Left lung (tissue), 10 donors: Measurements from ENCODE around the gene SV2B. TPM values are rescaled to one million over a fixed set of nuclear protein-coding genes. Genes with fewer than 3 reads are reported as not detected.

ENCODE experiments used
- ATAC-seq: fragments of 200-7000 bp; cut with Tn5 transposase; one replicate; pipeline ENCODE4 v1.9.1; 2020; ENCODE audit warnings: moderate library complexity
- DNase-seq, 4 donors: peaks; one replicate each; pipeline ENCODE4 v3.0.0-alpha.2; 2013 to 2020
- H3K27ac ChIP-seq, 2 donors: fragments of 200-600 bp; sonication (generic) in 1 of 2; one replicate each; pipeline versions ENCODE4 v1.5.0 to v1.8.0; 2020 to 2021
- H3K27me3 ChIP-seq, 2 donors: fragments of 200-600 bp; sonication (generic) in 1 of 2; one replicate each; pipeline versions ENCODE4 v1.5.0 to v1.8.0; 2020 to 2021
- H3K36me3 ChIP-seq, 2 donors: fragments of 200-600 bp; sonication (generic) in 1 of 2; one replicate each; pipeline versions ENCODE4 v1.5.0 to v1.8.0; 2020 to 2021
- H3K4me1 ChIP-seq, 2 donors: fragments of 200-600 bp; one replicate each; pipeline ENCODE4 v1.8.0; 2021
- H3K4me3 ChIP-seq, 2 donors: fragments of 200-600 bp; sonication (generic) in 1 of 2; one replicate each; pipeline versions ENCODE4 v1.5.0 to v1.8.0; 2020 to 2021; ENCODE audit warnings: mild to moderate bottlenecking in 1 of 2
- H3K9me3 ChIP-seq, 2 donors: fragments of 200-600 bp; sonication (generic) in 1 of 2; one replicate each; pipeline versions ENCODE4 v1.5.0 to v1.8.0; 2020 to 2021
- CTCF ChIP-seq, 2 donors: fragments of 200-600 bp; sonication (generic) in 1 of 2; IDR thresholded peaks; one replicate each; pipeline versions ENCODE4 v1.5.0 to v1.8.0; 2021; ENCODE audit warnings: antibody characterized with exemption in 2 of 2
- intact Hi-C, 2 donors: fragments of 100-400 bp; cut with DNase I; formaldehyde crosslinking; loops; one replicate each; pipeline versions ENCODE4 v1.11.2 to v1.14.2; 2022
- polyA plus RNA-seq, 6 donors: library from polyadenylated mRNA; unstranded; fragments of 120-200 nt; gene quantifications; one replicate each; pipeline ENCODE4 v1.2.1, GENCODE V29; 2013; ENCODE audit not compliant: insufficient read length in 6 of 6
- total RNA-seq, 2 donors: library from RNA; stranded (reverse); fragmentation: NEBNext Ultra II Directional; extraction: Animal tissue kit (Norgen Biotek cat#: 25700); gene quantifications; one replicate each; pipeline ENCODE4 v1.2.1, GENCODE V29; 2021
- donor health status: DM: no; HTN: yes; CAD: no.
- donor health status: DM: no; HTN: no; CAD: no.

Gene SV2B
- total and polyA plus RNA-seq, 8 donors = 0.58 to 3.2 (median 1.4) TPM

- H3K9me3 ChIP-seq = no peaks in the 10 kb centered on the region
- no peak for DNase-seq
- no peak for ATAC-seq
- intact Hi-C loops = no loop called here
- H3K27me3 ChIP-seq = peaks cover 0 to 16% of the 10 kb centered on the region in 2 donors
- no peak for TF ChIP-seq CTCF (IDR thresholded peaks at IDR 0.05)
- H3K4me1 ChIP-seq = no peaks in the 10 kb centered on the region
- H3K36me3 ChIP-seq = no peaks in the 10 kb centered on the region
- H3K4me3 ChIP-seq = no peak overlapping the region
- no peak overlapping the region for H3K27ac ChIP-seq
Observed at GRCh38 chr15:91228890-91229289, 128.8 kb downstream of the SV2B start.

- ATAC-seq = no peak
- H3K27me3 ChIP-seq = peaks cover 0 to 20% of the 10 kb centered on the region in 2 donors
- intact Hi-C loops = no loop called here
- no peaks in the 10 kb centered on the region for H3K9me3 ChIP-seq
- no peaks in the 10 kb centered on the region for H3K36me3 ChIP-seq
- DNase-seq = no peak
- no peak for TF ChIP-seq CTCF (IDR thresholded peaks at IDR 0.05)
- H3K4me1 ChIP-seq = no peaks in the 10 kb centered on the region
- no peak overlapping the region for H3K27ac ChIP-seq
- no peak overlapping the region for H3K4me3 ChIP-seq
Observed at GRCh38 chr15:91231703-91232102, 131.6 kb downstream of the SV2B start.

GRCh38 chr15:91234759-91235158 is 134.7 kb downstream of the SV2B start:
- Histone ChIP-seq H3K9me3 (no peaks in the 10 kb centered on the region), H3K4me3 (no peak overlapping the region), H3K36me3 (no peaks in the 10 kb centered on the region), H3K4me1 (no peaks in the 10 kb centered on the region), H3K27me3 (peaks cover 0 to 47% of the 10 kb centered on the region in 2 donors), H3K27ac (no peak overlapping the region)
- DNase-seq = no peak
- no peak for ATAC-seq
- intact Hi-C loops = no loop called here
- TF ChIP-seq CTCF (IDR thresholded peaks at IDR 0.05) = no peak

GRCh38 chr15:91235376-91235775 is 135.3 kb downstream of the SV2B start:
- TF ChIP-seq CTCF (IDR thresholded peaks at IDR 0.05) = no peak
- no peak overlapping the region for H3K27ac ChIP-seq
- H3K4me1 ChIP-seq = no peaks in the 10 kb centered on the region
- H3K4me3 ChIP-seq = no peak overlapping the region
- DNase-seq (no peak), ATAC-seq (no peak)
- no peaks in the 10 kb centered on the region for H3K9me3 ChIP-seq
- H3K27me3 ChIP-seq = peaks cover 0 to 53% of the 10 kb centered on the region in 2 donors
- H3K36me3 ChIP-seq = no peaks in the 10 kb centered on the region
- intact Hi-C loops = no loop called here

- H3K27ac ChIP-seq = no peak overlapping the region
- H3K36me3 ChIP-seq = no peaks in the 10 kb centered on the region
- no peaks in the 10 kb centered on the region for H3K4me1 ChIP-seq
- DNase-seq (no peak), ATAC-seq (no peak)
- H3K9me3 ChIP-seq = no peaks in the 10 kb centered on the region
- intact Hi-C loops = no loop called here
- TF ChIP-seq CTCF (IDR thresholded peaks at IDR 0.05) = no peak
- no peak overlapping the region for H3K4me3 ChIP-seq
- peaks cover 0 to 71% of the 10 kb centered on the region in 2 donors for H3K27me3 ChIP-seq
Observed at GRCh38 chr15:91237445-91237844, 137.4 kb downstream of the SV2B start.
